ENCODE data around the gene LAMTOR4. TPM values are rescaled to one million over a fixed set of nuclear protein-coding genes. Genes with fewer than 3 reads are reported as not detected.
"Not testable (repeated sequence)": the region's sequence is repeated elsewhere in the genome, so short reads cannot be mapped to it uniquely, and the experiment has no call there.

The LAMTOR4 gene
- total and polyA plus RNA-seq, 10 of the 15 experiments (the other 5 are each of a cell fraction or from before 2014, with no cell fraction given), result 73.4 to 297 (median 196) TPM

- TF ChIP-seq BCLAF1 (IDR thresholded peaks at IDR 0.05), result no peak
- TF ChIP-seq PKNOX1 (IDR thresholded peaks at IDR 0.05), result peak; percentile 80
- TF ChIP-seq MEF2B (IDR thresholded peaks at IDR 0.05; ENCODE audit: partially characterized antibody, poor library complexity, severe bottlenecking), result peak; percentile 28
- TF ChIP-seq NR2F1 (conservative IDR thresholded peaks at IDR 0.05), result no peak
- TF ChIP-seq MXI1 (IDR thresholded peaks at IDR 0.05; ENCODE audit: low read depth, low read length), result no peak
Observed at GRCh38 chr7:100177045-100178001, 28.6 kb downstream of the LAMTOR4 start, which contains the start of the genes GPC2 and STAG3 (continued).

- ATAC-seq; H3K4me2 ChIP-seq (ENCODE audit: control insufficient read depth, insufficient read depth); H3K9me3 ChIP-seq (replicated peaks; ENCODE audit: control insufficient read depth, insufficient read depth, low read length); FAIRE-seq; H3K27ac ChIP-seq (ENCODE audit: control insufficient read depth, insufficient read depth); intact Hi-C loops (cut with micrococcal nuclease; ENCODE audit: unreplicated experiment); H3K79me2 ChIP-seq (ENCODE audit: control insufficient read depth, insufficient read depth, low read length); H3K4me3 ChIP-seq; BruUV-seq (replicated peaks); DNase-seq (ENCODE audit: low read depth, low spot score); H3K4me1 ChIP-seq (ENCODE audit: control insufficient read depth, insufficient read depth, low read length); H3K36me3 ChIP-seq (ENCODE audit: control insufficient read depth in 2 of 2, insufficient read depth in 2 of 2, low read length in 1 of 2); H3K9ac ChIP-seq (ENCODE audit: control insufficient read depth, insufficient read depth, low read length); in situ Hi-C loops (cut with MboI); H2AFZ ChIP-seq (ENCODE audit: control insufficient read depth, low read depth, low read length); H4K20me1 ChIP-seq (ENCODE audit: control insufficient read depth, insufficient read depth); H3K27me3 ChIP-seq (replicated peaks in 1 of 2; ENCODE audit: control insufficient read depth in 2 of 2, insufficient read depth in 2 of 2, low read length in 1 of 2): not testable (repeated sequence)
- ChIA-PET POLR2A (interaction anchor here (0.7 to 1.7 kb wide), 4 partner anchors 9 to 502 kb away, joined by 3 to 7 read pairs (median 4); no protein-coding TSS in a partner anchor), SMC1A (ENCODE audit: uncharacterized antibody, unreplicated experiment) (interaction anchor here (0.6 to 2.4 kb wide), 7 partner anchors 9 to 162 kb away, joined by 3 to 12 read pairs (median 3); partner anchors contain the start of genes GAL3ST4 and LAMTOR4), CTCF (interaction anchor here (0.7 to 4.3 kb wide), 4 partner anchors 9 to 47 kb away, joined by 3 to 36 read pairs (median 4); no protein-coding TSS in a partner anchor), RAD21 (ENCODE audit: unreplicated experiment) (interaction anchor here (1.3 to 1.7 kb wide), 2 partner anchors 10 to 46 kb away, joined by 3 to 8 read pairs; no protein-coding TSS in a partner anchor)
- WGBS (ENCODE audit: insufficient coverage, insufficient replicate concordance, low lambda C conversion rate, missing lambda C conversion rate), result 93% methylated on average over 3 of the region's 3 CpGs
Observed at GRCh38 chr7:100180084-100180483, 31.4 kb downstream of the LAMTOR4 start.

GRCh38 chr7:100182616-100183015 lies 33.9 kb downstream of the LAMTOR4 start:
- H3K36me3 ChIP-seq (ENCODE audit: control insufficient read depth in 2 of 2, insufficient read depth in 2 of 2, low read length in 1 of 2); RAD21 ChIA-PET (ENCODE audit: unreplicated experiment); H4K20me1 ChIP-seq (ENCODE audit: control insufficient read depth, insufficient read depth); H3K4me3 ChIP-seq; POLR2A ChIA-PET; H3K4me2 ChIP-seq (ENCODE audit: control insufficient read depth, insufficient read depth); FAIRE-seq; BruUV-seq (replicated peaks); H3K4me1 ChIP-seq (ENCODE audit: control insufficient read depth, insufficient read depth, low read length); DNase-seq (ENCODE audit: low read depth, low spot score); intact Hi-C loops (cut with micrococcal nuclease; ENCODE audit: unreplicated experiment); H3K27ac ChIP-seq (ENCODE audit: control insufficient read depth, insufficient read depth); H3K27me3 ChIP-seq (replicated peaks in 1 of 2; ENCODE audit: control insufficient read depth in 2 of 2, insufficient read depth in 2 of 2, low read length in 1 of 2); H3K9ac ChIP-seq (ENCODE audit: control insufficient read depth, insufficient read depth, low read length); in situ Hi-C loops (cut with MboI); H2AFZ ChIP-seq (ENCODE audit: control insufficient read depth, low read depth, low read length); H3K79me2 ChIP-seq (ENCODE audit: control insufficient read depth, insufficient read depth, low read length); ATAC-seq; H3K9me3 ChIP-seq (replicated peaks; ENCODE audit: control insufficient read depth, insufficient read depth, low read length): not testable (repeated sequence)
- CTCF ChIA-PET, result interaction anchor here (0.8 to 2.2 kb wide), 5 partner anchors 7 to 52 kb away, joined by 3 to 9 read pairs (median 5); partner anchors contain the start of gene GAL3ST4
- SMC1A ChIA-PET (ENCODE audit: uncharacterized antibody, unreplicated experiment), result interaction anchor here (1.1 to 2.5 kb wide), 5 partner anchors 8 to 54 kb away, joined by 3 to 7 read pairs (median 4); no protein-coding TSS in a partner anchor
- 58% methylated on average over 6 of the region's 6 CpGs for WGBS (ENCODE audit: insufficient coverage, insufficient replicate concordance, low lambda C conversion rate, missing lambda C conversion rate)

All from GM12878 (cell line).